HAP-1 (cell line): Measurements from ENCODE around the gene WNT3A.

Experiments
- DNase-seq, 2 experiments: peaks; one replicate each; pipeline ENCODE4 v3.0.0-alpha.2; 2016 to 2020; ENCODE audit warnings: low spot score in 2 of 2
- H3K27me3 ChIP-seq: fragments of 250-450 bp; sonication (Bioruptor Pico); 2 replicates; pipeline ENCODE4 v1.5.1; 2020; ENCODE audit warnings: low read depth, mild to moderate bottlenecking, moderate library complexity
- H3K36me3 ChIP-seq: fragments of 250-450 bp; sonication (Bioruptor Pico); replicated peaks from 2 replicates; pipeline ENCODE4 v1.5.1; 2020; ENCODE audit warnings: mild to moderate bottlenecking
- H3K4me1 ChIP-seq: fragments of 250-450 bp; sonication (Bioruptor Pico); 2 replicates; pipeline ENCODE4 v1.5.1; 2020; ENCODE audit warnings: mild to moderate bottlenecking
- H3K4me3 ChIP-seq: fragments of 250-450 bp; sonication (Bioruptor Pico); 2 replicates; pipeline ENCODE4 v1.5.1; 2020; ENCODE audit warnings: mild to moderate bottlenecking, moderate library complexity
- H3K9me3 ChIP-seq: fragments of 250-450 bp; sonication (Bioruptor Pico); 2 replicates; pipeline ENCODE4 v1.5.1; 2020; ENCODE audit warnings: mild to moderate bottlenecking, moderate library complexity
- in situ Hi-C: fragments of 300-500 bp; cut with MboI; formaldehyde crosslinking; loops from 3 replicates; pipeline ENCODE4 v1.14.3; 2020; ENCODE audit warnings: low sequenced_read_pairs, inconsistent platforms, mixed read lengths

The WNT3A gene

DNA sequence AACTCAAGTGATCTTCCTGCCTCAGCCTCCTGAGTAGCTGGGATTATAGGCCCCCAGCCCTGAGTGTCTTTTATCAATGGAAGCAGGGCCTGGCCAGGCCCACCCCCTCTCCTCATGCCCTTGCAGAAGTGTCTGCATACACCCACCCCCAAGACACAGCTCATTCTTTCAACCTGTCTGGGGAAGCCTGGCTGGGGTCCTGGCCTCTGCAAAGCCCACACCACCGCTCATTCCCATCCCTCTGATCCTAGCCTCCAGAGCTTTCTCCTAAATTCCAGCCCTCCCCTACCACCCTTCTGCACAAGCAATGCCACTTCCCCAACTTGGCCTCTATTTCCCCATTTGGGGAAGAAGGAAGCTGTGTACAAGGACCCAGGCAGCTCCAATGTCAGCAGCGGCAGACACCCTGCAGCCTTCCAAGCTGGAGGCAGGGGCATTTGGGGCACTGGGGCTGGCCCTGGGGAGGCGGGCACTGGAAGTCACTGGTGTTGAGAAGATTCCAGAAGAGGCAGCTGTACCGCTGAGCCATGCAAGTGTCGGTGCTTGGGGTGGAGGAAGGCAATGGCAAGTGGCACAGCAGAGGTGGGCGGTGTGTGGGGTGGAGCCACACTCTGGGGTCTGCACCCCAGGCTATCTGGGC lies 42.0 kb downstream of the WNT3A start:
- DNase-seq = no peak
- H3K9me3 ChIP-seq = no peaks in the 10 kb centered on the region
- H3K36me3 ChIP-seq = no peaks in the 10 kb centered on the region
- no peaks in the 10 kb centered on the region for H3K4me1 ChIP-seq
- in situ Hi-C loops = no loop called here
- no peaks in the 10 kb centered on the region for H3K27me3 ChIP-seq
- H3K4me3 ChIP-seq = no peak overlapping the region

DNA sequence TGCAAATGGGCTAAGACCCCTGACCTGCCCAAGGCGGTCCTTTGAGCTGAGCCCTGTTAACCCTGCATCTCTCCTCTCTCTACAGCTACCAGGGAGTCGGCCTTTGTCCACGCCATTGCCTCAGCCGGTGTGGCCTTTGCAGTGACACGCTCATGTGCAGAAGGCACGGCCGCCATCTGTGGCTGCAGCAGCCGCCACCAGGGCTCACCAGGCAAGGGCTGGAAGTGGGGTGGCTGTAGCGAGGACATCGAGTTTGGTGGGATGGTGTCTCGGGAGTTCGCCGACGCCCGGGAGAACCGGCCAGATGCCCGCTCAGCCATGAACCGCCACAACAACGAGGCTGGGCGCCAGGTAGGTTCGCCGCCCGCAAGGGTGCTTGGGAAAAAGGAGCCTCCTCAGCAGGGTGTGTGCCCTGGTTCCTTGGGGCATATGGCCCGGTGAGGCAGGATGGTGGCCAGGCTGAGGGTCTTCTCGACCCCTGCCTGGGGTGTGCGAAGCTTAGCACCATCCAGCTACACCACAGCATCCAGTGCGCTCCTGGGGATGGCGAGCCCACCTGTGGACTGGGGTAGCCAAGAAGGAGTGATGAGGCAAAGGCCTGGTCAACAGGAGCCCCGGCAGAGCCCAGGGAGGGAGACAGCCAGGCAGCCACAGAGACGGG lies 43.9 kb downstream of the WNT3A start:
- DNase-seq = no peak
- Histone ChIP-seq H3K9me3 (no peaks in the 10 kb centered on the region), H3K36me3 (no peaks in the 10 kb centered on the region), H3K27me3 (no peaks in the 10 kb centered on the region; the same call in 1 of the 2 replicates), H3K4me3 (no peak overlapping the region), H3K4me1 (no peaks in the 10 kb centered on the region)
- in situ Hi-C loops = no loop called here

DNA sequence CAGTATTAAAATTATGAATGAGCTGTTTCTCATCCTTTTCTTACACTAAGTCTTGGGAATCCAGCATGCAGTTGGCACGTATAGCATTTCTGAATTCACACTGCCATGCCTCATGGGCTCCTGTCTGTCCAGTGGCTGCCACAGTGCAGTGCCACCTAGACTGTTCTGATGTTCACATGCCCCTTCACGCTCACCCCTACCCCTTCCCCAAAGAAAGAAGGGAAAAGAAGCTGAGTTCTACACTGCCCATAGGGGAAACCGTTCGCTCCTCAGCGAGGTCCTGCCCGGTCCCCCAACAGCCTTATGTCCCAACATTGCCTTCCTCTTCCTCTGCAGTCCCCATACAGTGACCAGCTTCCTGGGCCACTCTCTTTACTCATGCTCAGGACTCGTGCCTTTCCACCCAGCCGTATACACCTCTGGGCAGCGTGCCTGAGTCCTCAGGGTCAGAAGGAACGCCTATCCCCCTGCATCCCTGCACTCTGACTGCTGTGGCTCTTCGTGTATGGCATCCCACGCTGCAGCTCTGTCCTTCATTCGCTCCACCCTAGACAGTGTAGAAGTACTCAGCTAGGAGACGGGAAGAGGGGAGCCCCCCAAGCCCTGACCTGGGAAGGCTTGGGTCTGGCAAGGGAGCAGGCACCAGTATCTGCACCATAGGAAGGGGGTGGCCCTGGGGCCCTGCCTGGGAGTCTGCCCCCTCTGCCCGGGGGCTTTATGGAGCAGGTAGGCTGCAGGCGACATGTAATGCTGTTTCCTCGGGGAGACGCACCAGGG lies 51.6 kb downstream of the WNT3A start:
- DNase-seq = no peak
- no peaks in the 10 kb centered on the region for H3K36me3 ChIP-seq
- peaks cover 4% of the 10 kb centered on the region; the same call in 1 of the 2 replicates for H3K27me3 ChIP-seq
- no peaks in the 10 kb centered on the region for H3K9me3 ChIP-seq
- in situ Hi-C loops = no loop called here
- no peaks in the 10 kb centered on the region for H3K4me1 ChIP-seq
- no peak overlapping the region for H3K4me3 ChIP-seq

DNA sequence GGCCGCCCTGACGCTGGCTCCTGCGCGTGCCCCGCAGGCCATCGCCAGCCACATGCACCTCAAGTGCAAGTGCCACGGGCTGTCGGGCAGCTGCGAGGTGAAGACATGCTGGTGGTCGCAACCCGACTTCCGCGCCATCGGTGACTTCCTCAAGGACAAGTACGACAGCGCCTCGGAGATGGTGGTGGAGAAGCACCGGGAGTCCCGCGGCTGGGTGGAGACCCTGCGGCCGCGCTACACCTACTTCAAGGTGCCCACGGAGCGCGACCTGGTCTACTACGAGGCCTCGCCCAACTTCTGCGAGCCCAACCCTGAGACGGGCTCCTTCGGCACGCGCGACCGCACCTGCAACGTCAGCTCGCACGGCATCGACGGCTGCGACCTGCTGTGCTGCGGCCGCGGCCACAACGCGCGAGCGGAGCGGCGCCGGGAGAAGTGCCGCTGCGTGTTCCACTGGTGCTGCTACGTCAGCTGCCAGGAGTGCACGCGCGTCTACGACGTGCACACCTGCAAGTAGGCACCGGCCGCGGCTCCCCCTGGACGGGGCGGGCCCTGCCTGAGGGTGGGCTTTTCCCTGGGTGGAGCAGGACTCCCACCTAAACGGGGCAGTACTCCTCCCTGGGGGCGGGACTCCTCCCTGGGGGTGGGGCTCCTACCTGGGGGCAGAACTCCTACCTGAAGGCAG lies 52.3 kb downstream of the WNT3A start:
- in situ Hi-C loops = no loop called here
- H3K27me3 ChIP-seq = peaks cover 4% of the 10 kb centered on the region; the same call in 1 of the 2 replicates

DNA sequence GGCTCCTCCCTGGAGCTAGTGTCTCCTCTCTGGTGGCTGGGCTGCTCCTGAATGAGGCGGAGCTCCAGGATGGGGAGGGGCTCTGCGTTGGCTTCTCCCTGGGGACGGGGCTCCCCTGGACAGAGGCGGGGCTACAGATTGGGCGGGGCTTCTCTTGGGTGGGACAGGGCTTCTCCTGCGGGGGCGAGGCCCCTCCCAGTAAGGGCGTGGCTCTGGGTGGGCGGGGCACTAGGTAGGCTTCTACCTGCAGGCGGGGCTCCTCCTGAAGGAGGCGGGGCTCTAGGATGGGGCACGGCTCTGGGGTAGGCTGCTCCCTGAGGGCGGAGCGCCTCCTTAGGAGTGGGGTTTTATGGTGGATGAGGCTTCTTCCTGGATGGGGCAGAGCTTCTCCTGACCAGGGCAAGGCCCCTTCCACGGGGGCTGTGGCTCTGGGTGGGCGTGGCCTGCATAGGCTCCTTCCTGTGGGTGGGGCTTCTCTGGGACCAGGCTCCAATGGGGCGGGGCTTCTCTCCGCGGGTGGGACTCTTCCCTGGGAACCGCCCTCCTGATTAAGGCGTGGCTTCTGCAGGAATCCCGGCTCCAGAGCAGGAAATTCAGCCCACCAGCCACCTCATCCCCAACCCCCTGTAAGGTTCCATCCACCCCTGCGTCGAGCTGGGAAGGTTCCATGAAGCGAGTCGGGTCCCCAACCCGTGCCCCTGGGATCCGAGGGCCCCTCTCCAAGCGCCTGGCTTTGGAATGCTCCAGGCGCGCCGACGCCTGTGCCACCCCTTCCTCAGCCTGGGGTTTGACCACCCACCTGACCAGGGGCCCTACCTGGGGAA lies 53.0 kb downstream of the WNT3A start:
- Histone ChIP-seq H3K9me3 (no peaks in the 10 kb centered on the region), H3K4me1 (no peaks in the 10 kb centered on the region), H3K36me3 (no peaks in the 10 kb centered on the region), H3K27me3 (peaks cover 4% of the 10 kb centered on the region; the same call in 1 of the 2 replicates), H3K4me3 (peak overlapping the region; percentile 15; the same call in 1 of the 2 replicates)
- DNase-seq = peak; percentile 14 to 90
- in situ Hi-C loops = no loop called here

More for the DNA sequence above, 52.3 kb downstream of the WNT3A start:
- Histone ChIP-seq H3K4me3 (peak overlapping the region; percentile 15; the same call in 1 of the 2 replicates), H3K4me1 (no peaks in the 10 kb centered on the region), H3K36me3 (no peaks in the 10 kb centered on the region), H3K9me3 (no peaks in the 10 kb centered on the region)
- DNase-seq = no peak

DNA sequence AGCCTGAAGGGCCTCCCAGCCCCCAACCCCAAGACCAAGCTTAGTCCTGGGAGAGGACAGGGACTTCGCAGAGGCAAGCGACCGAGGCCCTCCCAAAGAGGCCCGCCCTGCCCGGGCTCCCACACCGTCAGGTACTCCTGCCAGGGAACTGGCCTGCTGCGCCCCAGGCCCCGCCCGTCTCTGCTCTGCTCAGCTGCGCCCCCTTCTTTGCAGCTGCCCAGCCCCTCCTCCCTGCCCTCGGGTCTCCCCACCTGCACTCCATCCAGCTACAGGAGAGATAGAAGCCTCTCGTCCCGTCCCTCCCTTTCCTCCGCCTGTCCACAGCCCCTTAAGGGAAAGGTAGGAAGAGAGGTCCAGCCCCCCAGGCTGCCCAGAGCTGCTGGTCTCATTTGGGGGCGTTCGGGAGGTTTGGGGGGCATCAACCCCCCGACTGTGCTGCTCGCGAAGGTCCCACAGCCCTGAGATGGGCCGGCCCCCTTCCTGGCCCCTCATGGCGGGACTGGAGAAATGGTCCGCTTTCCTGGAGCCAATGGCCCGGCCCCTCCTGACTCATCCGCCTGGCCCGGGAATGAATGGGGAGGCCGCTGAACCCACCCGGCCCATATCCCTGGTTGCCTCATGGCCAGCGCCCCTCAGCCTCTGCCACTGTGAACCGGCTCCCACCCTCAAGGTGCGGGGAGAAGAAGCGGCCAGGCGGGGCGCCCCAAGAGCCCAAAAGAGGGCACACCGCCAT lies 53.8 kb downstream of the WNT3A start:
- Histone ChIP-seq H3K4me3 (no peak overlapping the region), H3K4me1 (no peaks in the 10 kb centered on the region), H3K9me3 (no peaks in the 10 kb centered on the region), H3K27me3 (peaks cover 4% of the 10 kb centered on the region; the same call in 1 of the 2 replicates), H3K36me3 (no peaks in the 10 kb centered on the region)
- in situ Hi-C loops = no loop called here
- DNase-seq = no peak

DNA sequence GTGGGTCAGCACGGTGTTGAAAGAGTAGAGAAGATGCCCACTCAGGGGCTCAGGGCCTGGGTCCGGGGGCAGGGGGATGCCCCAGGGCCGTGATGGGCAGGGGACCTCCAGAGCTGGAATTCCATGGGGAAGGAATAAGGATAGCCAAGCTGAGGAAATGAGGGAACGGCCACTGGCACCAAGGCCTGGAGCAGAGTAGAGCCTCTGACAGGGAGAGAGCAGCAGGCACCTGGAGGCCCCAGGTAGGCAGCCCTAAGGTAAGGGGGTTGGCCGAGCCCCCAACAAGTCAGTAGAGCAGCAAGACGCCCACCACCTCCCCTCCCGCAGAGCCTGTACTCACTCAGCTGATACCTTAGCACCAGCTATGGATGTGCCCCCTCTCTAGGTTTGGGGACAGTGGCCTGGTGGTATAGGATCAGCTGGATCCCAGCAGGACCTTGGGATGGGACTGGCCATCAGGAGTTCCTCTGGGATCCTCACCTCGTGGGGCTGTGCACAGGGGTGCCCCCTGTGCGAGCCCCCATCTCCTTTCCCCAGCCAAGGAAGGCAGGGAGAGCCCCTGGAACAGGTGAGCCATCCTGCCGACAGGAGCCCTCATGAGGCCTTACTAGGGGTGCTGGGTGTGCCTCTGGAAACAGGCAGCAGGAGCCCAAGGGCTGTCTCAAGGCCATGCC lies 54.8 kb downstream of the WNT3A start:
- H3K4me3 ChIP-seq = no peak overlapping the region

DNA sequence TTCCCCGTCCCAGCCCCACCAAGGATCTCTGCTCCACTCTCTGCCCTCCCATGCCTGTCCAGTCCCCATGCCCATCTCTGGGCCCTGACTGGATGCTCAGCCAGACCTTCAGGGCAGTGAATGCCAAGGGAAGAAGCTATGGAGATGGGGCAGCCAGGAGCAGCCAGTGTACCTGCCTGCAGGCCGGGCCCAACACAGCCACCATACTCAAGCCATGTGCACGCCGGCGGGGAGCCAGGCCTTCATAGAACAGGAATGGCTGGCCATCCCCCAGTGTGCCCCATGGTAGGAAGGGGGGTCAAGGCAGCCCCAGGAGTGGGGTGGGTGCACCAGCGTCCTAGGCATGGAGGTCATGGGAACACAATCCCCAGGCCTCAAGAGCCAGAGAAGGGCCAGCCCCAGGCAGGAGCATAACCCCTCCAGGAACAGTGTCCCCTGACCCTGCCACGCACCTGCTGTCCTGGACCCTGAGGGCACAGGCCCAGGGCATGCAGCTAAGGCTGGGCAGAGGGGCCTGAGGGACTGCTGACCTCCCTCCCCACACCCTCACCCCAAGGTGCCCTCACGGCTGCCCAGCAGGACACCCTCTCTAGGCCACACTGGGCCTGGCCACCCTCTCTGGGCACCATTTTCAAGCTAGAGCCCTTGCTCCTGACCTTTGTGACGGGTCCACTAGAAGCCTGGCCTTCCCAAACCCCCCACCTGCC lies 55.4 kb downstream of the WNT3A start:
- no peak for DNase-seq
- Histone ChIP-seq H3K36me3 (no peaks in the 10 kb centered on the region), H3K4me3 (no peak overlapping the region), H3K27me3 (0 out of 2 replicates have a peak, but pooled peaks cover 9% of the 10 kb centered on the region), H3K9me3 (no peaks in the 10 kb centered on the region), H3K4me1 (no peaks in the 10 kb centered on the region)
- in situ Hi-C loops = no loop called here

More for the DNA sequence above, 54.8 kb downstream of the WNT3A start:
- no peak for DNase-seq
- in situ Hi-C loops = no loop called here
- Histone ChIP-seq H3K4me1 (no peaks in the 10 kb centered on the region), H3K27me3 (0 out of 2 replicates have a peak, but pooled peaks cover 4% of the 10 kb centered on the region), H3K36me3 (no peaks in the 10 kb centered on the region), H3K9me3 (no peaks in the 10 kb centered on the region)

DNA sequence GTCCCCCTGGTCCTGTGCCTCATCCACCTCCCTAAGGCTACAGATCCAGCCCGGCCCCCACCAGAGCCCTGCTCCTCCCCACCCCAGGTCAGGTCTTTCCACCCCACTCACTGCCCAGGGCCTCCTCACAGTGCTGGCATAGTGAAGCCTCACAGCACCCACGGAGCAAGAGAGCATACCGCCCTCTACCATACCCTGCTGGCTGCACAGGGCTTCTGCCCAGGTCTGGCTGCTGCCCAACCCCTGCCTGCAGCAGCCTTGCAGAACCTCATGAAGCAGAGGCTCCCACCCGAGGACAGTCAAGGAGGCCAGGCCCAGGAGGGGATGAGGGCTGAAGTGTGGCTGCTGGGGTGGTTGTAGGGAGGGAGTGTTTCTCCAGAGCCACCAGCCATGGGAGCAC lies 56.0 kb downstream of the WNT3A start:
- Histone ChIP-seq H3K4me1 (no peaks in the 10 kb centered on the region), H3K27me3 (0 out of 2 replicates have a peak, but pooled peaks cover 10% of the 10 kb centered on the region), H3K4me3 (no peak overlapping the region), H3K9me3 (no peaks in the 10 kb centered on the region), H3K36me3 (no peaks in the 10 kb centered on the region)
- in situ Hi-C loops = no loop called here
- no peak for DNase-seq

DNA sequence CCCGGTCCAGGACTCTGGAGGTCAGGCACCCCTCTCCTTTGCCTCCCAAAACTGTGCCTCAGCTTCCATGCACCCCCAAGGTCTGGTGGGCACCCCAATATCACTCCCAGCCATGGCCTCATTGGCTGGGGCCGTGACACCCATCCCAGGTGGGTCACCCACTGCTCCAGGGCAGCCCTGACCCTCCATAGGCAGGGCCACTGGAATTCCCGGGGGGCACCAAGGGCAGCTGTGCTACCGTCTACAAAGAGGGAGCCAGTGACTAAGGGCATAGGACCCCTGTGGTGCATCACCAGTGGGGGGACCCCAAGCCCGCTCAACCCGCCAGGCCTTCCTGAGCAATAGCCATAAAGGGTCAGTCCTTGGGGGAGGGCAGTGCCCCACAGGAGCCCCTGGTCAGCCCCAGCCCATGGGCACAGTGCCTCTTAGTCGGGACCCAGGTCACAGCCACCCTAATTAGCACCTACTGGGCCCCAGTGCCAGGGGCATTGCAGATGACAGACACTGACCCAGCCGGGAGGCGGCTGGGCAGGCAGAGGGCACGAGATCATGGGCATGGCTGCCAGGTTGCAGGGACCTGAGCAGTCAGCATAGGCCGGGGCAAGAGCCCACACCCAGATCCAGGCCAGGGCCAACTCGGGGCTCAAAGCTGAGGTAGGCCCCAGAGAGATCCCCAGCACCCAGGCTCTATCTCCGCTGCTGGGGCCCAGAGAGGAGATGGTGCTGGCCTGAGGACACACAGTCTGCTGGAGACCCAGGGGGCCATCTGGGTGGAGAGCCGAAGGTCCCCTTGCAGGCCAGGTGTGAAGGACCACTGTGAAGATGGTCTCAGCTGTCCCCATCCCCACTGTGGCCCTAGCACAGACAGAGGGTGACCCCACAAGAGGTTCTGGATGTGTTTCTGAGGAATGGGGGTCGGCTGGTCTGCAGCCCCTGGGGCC lies 56.7 kb downstream of the WNT3A start:
- DNase-seq = no peak
- in situ Hi-C loops = no loop called here
- Histone ChIP-seq H3K9me3 (no peaks in the 10 kb centered on the region), H3K36me3 (no peaks in the 10 kb centered on the region), H3K4me3 (no peak overlapping the region), H3K27me3 (0 out of 2 replicates have a peak, but pooled peaks cover 10% of the 10 kb centered on the region), H3K4me1 (no peaks in the 10 kb centered on the region)

DNA sequence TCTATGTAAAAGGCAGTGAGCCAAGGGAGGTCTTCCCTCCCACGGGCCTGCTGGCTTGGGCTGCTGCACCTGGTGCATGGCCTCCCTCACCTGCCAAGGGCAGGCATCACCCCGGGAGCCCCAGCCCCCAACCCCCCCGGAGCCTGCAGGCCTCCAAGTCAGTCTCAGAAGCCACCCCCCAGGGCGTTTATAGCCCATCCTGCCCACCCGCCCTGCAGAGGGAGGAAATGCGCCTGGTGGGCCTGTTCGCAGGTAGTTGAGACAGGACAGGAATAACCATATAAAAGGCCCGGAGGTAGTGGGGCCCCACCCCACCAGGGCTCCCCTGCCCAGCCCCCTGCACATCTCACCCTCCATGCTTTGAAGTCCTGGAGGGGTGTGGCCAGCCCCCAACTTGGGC lies 57.5 kb downstream of the WNT3A start:
- 0 out of 2 replicates have a peak, but pooled peaks cover 6% of the 10 kb centered on the region for H3K27me3 ChIP-seq

More for the DNA sequence above, 57.5 kb downstream of the WNT3A start:
- Histone ChIP-seq H3K4me3 (no peak overlapping the region), H3K36me3 (no peaks in the 10 kb centered on the region), H3K9me3 (no peaks in the 10 kb centered on the region), H3K4me1 (no peaks in the 10 kb centered on the region)
- no peak for DNase-seq
- in situ Hi-C loops = no loop called here
